Amniotic stem cell (primary cell): ENCODE data around the gene TMCC2.
"Not testable (repeated sequence)": the region's sequence is repeated elsewhere in the genome, so short reads cannot be mapped to it uniquely, and the experiment has no call there.

ENCODE experiments used
- DNase-seq: peaks from one replicate; lab custom pipeline; 2025; lab: John Stamatoyannopoulos, UW

The TMCC2 gene

DNA sequence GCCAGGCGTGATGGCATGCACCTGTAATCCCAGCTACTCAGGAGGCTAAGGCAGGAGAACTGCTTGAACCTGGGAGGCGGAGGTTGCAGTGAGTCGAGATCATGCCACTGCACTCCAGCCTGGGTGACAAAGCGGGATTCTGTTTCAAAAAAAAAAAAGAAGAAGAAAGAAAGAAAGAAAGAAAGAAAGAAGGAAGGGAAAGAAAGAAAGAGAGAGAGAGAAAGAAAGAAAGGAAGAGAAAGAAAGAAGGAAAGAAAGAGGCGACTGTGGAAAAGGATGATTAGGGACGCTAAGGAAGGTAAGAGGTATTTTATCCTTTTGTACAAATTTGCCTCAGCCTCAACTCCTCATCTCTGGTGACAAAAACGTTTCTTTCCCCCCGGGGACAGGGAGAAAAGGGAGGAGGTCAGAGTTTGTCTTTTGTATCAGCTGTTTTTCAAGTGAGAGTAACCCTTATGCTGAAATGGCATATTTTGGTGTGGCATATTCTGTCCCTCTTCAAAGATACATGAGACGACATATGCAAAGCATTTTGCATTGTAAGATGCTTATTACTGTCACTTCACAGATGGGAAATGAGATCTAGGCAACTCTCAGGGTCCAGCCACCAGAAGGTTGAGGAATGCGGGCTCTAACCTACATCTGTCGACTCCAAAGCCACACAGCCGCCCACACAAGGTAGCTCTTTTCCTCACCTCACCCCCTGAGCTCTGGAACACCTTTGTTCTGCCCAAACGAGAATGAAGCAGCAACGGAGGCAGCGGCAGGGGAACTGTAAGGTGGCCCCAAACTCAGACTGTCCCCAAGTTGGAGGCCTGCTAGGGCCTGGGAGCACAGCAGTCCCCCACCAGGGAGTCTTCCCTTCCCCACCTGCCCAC is 55.8 kb downstream of the TMCC2 start:
- no peak for DNase-seq

DNA sequence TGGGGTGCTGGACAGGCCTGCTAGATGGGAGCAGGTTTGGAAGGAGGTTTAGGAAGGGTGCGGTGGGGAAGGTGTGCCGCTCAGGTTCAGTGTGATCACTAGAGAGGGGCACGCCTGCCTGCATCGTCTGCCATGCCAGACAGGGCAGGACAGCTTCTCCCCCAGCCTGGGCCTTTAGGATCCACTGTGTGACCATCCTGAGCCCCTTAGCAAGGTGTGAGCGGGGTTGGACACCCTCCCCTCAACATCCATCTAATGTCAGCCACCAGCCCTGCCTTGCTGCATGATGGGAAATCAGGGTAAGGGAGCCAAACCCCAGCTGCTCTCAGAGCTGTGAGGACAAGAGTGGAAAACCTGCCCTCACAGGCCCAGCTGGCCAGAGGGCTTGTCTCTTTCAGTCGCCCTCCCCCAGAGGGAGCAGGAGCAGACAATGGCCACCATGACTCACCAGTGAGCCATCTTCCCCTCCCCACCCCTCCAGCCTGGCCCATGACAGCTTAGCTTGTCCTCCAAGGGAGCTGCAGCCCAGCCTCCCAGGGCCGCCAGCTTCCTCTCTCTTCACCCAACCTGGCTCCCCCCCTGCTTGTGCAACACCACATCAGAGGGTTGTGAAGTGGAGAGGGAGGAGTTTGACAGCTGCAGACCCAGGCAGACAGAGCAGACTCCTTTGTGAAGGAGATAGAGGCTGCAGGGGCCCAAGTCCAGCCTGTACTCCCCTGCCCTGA is 56.8 kb downstream of the TMCC2 start:
- peak; percentile 77 for DNase-seq

DNA sequence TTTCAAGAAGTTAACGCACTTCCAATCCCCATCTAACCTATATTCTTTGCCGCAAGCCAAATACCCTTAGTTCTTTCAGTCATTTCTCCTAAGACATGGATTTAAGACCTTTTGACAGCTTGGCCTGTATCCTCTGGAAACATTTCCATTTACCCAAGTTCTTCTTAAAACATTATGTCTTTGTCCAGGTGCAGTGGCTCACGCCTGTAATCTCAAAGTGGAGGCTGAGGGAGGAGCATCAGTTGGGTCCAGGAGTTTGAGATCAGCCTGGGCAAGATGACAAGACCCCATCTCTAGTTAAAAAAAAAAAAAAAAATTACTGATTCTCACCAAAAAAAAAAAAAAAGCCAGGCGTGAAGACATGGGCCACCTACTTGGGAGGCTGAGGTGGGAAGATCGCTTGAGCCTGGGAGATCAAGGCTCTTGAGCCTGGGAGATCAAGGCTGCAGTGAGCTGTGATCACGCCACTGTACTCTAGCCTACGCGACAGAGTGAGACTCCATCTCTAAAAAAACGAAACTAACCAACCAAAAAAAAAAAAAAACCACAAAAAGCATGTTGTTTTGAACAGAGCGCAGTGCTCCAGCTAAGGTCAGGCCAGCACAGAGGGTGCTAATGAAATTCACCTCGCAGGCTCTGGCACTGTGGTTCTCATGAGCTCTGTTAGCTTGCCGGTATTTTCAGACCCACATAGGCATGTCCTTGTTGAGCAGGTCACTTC is 57.8 kb downstream of the TMCC2 start:
- DNase-seq = no peak

DNA sequence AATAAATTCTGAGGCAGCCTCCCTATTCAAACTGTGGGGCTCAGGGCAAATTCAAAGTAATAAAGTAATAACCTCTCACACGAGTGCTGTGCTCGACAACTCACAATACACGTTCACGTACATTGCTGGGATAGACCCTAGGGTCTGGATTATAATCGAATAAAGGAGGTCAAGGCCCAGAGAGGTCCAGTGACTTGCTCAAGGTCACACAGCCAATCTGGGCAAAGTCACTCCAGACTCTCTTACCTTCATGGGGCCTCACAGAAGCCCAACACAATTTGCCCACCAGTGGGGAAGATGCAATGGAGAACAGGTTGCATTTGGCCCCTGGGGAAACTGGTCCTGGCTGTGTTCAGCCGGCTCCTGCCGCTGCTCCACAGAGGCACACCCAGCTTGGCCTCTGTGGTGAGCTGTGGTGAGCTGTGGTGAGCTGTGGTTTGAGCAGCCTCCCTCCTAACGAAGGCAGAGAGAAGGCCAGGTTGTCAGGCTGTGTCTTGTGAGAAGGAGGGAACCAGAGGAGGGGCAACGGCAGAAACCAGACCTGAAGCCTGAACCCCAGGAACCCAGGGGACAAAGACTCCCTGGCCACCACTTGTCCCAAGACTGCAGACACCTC is 58.7 kb downstream of the TMCC2 start:
- DNase-seq = no peak

DNA sequence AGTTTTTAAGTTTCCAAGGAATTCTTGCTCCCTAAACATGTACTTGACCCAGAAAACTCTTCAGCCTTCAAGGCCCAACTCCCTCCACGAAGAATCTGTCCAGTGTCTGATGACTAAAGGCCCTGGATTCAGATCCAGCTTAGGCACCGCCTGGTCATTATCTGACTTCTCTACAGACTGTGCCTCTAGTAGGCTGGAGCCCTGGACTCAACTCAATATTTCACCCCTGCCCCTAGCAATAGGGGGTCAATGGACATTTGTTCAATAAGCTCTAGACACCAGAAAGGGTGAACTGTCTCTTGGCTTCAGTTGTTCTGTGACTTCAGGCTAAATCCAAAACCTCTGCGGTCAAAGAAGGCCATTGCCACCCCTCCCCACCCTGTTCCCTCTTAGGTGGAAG is 59.3 kb downstream of the TMCC2 start:
- no peak for DNase-seq

DNA sequence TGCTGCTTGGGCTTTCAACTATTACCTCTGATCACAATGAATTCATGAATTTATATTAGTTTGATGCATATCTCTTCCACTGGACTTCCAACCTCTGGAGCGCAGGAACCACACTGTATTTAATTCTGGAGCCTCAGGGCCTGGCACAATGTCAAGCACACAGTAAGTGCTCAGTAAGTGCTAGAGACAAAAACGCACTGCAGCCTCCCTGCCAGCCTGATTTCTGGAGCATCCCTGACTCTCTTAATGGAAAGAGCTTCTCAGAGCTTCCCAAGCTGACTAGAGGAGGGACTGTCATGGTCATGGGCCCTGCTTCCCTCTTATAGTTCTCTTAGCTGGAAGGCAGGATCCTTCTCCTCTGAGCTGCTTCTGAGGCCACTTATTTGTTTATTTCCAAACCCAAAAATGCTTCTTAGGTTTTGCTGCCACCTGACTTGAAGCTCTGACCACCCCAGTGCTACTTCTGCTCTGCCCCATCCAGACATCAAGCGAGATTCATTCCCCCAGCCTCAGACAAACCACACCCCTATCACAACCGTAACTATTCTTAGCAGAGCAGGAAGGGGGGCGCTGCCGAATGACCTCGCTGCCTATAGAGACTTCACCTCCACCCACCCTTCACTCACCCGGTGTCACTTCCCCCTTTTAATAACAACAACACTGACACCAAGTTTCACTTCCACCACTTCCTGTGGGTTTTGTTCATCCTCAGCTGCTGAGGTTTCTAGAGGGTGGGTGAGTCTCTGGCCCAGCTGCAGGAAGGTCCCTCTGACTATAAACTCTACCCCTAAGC is 60.2 kb downstream of the TMCC2 start:
- no peak for DNase-seq

DNA sequence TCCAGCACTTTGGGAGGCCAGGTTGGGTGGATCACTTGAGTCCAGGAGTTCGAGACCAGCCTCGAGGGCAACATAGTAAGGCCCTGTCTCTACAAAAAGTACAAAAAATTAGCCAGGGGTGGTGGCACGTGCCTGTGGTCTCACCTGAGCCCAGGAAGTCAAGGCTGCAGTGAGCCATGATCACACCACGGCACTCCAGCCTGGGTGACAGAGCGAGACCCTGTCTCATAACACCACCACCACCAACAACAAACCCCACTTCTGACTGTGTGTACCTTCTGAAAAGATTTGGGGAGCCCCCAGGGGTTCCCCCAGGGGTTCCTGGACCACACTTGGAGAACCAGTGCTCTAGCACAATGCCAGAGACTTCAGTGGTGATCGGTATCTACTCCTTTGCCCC is 63.9 kb downstream of the TMCC2 start:
- DNase-seq = no peak

DNA sequence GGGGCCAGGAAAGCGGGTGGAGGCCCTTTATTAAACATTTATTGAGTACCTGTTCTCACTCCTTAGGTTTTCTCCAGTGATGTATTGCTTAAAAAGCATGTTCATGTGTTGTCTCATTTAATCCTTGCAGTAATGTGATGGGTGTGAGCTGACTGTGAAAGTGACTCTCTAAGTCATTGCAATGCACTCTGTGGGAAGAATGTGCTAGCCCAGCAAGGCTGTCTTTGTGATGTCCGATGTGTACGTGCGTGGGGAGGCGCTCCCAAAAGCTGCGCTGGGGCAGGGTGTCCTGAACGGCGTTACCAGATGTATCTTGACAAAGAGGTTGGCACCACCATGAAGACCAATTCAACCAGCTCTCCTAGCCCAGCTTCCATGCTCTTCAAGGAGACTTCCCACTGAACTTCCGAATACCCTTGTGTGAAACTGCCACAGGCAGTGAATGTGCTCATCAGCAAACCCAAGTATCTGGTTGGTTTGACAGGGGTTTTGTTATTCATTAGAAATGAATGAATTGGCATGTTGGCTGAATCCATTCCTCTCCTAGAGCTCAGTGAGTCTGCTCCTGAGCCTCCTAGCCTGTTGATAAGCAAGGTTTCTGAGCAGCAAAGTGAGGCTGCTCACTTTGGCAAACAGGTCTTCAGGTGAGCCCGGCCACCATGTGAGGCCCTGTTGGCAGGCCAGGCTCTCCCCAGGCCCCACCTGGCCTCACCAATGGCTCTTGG is 65.8 kb downstream of the TMCC2 start:
- DNase-seq = no peak

DNA sequence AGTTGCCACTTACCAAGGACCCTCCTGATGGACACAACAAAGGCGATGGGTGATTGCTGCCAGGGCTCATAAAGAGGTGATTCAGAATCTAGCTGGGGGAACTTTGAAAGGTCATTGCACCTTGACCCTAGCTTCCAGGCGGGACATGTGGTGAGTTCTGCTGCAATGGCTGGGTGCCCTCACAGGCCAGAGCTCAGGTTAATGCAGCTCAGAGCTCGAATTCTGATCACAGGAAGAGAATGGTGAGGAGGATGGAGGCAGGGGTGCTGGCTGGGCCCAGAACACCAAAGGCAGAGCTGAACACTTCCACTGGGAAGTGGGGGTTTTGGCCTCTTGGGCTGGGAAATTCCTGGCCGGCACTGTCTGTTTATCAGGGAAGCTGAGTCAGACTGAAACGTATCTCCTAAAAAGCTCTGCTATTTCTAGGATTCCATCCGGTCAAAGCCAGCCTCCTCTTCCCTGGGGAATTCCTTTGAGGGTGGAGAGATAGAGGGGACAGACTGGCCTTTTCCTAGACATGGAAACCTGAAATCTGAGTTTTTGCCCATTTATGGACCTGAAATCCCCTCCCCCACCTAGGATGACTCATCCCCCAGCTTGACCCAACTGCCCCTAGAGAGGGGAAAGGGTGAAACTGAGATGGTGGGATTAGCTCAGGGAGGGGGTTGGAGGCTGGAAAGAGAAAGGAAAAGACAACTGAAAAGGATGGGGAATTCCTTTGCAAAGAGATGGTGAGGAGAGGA is 66.6 kb downstream of the TMCC2 start:
- peak; percentile 91 for DNase-seq

DNA sequence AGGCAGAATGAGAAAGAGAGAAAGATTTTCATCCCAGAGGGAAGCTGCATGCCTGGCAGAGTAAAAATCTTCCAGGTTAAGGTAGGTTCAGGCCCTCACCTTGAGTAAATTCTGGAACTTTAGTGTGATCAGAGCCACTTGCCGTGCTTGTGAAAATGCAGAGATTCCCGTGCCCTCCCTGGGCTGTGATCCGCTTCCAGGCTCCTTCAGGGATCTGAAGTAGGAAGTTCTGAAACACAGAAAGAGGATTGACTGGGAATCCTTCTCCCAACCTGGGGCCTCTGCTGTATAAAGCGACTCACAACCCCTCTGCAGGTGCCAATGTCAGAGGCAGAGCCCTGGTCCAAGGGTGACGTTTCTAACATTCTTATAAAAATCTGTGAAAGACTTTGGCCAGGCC is 67.2 kb downstream of the TMCC2 start:
- no peak for DNase-seq

DNA sequence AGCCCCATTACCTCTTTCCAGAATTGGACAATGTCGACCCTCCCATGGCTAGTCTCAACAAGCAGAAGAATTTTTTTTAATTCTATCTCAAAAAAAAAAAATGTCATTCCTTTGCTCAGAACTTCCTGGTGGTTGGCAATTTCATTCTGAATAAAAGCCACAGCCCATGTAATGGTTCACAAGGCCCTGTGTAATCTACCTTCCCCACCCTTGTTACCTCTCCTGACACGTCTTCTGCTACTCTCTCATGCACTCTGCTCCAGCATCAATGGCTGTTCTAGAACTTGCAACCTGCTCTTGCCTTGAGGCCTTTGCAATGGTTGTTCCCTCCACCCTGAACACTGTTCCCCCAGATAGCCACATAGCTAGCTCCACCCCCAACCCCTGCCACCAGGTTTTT is 68.4 kb downstream of the TMCC2 start:
- no peak for DNase-seq

DNA sequence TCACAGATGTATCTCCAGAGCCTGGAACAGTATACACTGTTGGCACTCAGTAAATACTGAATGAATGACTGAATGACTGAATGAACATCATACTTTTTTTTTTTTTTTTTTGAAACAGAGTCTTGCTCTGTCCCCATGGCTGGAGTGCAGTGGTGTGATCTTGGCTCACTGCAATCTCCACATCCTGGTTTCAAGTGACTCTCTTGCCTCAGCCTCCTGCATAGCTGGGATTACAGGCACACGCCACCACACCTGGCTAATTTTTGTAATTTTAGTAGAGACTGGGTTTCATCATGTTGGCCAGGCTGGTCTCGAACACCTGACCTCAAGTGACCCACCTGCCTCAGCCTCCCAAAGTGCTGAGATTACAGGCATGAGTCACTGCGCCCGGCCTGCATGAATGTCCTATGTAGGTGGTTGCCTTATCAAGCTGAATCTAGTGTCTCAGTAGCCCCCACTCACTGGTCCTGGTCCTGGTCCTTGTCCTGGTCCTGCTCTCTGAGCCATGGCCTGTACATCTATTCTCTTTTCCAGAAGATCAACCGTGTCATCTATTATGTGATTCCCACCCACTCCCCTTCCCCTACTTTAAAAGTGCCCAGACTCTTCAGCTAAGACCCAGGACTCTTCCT is 69.9 kb downstream of the TMCC2 start:
- DNase-seq = not testable (repeated sequence)

DNA sequence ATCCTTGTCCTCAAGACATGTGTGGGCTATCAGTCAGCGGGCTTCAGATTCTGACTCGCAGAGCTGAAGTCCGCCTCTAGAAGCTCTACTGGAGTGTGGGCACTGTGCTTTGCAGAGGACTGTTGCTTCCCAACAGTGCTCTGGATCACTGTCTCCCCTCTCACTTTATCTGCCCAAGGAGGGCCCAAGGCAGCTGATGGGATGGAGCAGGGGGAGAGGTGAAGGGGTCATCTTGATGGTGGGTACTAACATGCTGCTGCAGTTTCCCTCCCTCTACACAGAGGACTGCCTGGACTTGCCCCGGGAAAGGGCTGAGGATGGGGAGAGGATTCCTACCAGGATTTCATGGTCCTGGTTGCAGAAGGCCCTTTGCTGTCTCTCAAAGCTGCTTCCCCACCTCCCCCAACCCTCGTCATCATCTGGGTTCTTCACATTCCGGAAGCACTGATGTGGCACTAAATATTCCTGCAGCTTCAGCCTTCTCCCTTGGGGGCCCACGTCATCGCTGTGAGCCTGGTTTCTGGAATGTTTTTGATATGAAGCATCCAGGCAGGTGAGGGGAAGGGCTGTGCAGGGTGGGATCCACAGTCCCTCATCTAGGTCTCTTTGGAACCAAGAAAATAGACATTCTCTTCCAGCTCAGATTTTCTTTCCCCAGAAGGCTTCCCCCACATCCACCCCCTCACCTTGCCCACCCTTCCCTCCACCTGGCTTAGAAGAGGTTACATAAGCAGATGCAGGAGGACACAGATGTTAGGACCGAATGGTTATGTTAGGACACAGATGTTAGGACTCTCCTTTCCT is 70.6 kb downstream of the TMCC2 start:
- peak; percentile 93 for DNase-seq

DNA sequence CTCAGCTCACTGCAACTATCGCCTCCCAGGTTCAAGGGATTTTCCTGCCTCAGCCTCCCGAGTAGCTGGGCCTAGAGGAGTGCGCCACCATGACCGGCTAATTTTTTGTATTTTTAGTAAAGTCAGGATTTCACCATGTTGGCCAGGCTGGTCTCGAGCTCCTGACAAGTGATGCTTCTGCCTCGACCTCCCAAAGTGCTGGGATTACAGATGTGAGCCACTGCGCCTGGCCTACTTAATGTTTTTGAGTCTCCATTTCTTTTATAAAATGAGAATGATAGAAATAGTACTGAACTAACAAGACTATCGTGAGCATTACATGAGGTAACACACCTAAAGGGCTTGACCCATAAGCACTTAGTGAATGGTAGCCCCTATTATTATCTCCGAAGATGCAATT is 72.4 kb downstream of the TMCC2 start:
- DNase-seq = no peak

DNA sequence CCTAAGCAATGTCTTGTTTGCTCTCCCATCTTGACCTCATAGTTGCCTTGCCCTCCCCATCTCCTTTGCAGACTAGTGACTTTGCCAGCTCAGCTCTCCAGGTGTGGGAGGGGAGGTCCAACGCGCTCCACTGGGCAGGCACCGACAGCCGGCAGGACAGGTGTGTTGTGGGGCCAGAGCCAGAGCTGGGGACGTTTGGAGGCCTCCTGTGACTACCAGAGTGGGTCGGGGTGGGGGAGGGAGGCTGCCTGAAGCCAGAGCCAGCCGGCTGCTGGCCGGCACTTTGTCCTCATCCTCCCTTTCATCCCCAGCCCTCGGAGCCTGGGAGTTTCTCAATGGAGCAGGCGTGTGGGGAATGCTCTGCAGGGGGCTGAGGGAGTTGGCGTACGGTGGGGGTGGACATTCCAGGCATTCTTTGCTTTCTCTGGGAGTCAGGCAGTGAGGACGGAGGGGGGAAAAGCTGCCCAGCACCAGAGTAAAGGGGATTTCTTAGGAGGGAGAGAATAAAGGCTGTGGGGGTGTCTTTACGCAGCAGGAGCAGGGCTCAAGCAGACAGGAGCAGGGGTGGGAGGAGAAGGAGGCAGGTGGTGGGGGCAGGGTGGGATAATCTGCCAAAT is 73.6 kb downstream of the TMCC2 start:
- DNase-seq = peak; percentile 61

DNA sequence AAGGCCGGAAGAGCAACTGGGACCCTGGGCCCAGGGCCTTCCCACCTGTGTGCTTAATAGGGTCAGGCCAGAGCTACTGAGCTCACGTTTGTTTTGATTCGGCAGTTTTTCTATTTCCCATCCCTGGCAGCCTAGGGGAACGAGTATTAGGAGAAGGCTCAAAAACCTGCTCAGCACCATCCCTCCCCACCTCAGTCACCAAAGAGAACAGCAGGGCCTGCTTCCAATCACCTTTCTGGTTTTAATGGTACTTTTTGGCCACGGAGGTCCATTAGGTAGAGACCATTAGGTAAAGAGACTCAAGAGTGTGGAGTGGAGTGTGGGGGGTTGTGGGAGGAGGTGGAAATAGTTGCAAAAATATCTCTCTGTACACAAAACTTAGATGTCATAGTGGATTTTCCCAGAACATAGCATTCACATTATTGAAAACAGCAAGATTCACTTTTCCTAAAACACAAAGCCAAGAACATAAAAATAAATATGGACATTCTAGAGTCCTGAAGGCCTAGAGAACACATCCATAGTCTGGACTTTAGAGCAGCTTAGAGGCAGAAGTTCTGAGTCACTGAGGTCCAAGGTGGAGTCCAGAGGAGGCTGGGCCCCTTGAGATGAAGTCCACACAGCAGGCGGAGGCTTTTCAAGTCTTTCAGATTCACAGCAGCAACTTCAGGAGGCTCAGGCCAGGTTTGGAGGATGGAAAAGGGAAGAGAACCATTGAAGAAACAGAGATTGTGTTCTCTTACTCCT is 74.3 kb downstream of the TMCC2 start:
- no peak for DNase-seq

DNA sequence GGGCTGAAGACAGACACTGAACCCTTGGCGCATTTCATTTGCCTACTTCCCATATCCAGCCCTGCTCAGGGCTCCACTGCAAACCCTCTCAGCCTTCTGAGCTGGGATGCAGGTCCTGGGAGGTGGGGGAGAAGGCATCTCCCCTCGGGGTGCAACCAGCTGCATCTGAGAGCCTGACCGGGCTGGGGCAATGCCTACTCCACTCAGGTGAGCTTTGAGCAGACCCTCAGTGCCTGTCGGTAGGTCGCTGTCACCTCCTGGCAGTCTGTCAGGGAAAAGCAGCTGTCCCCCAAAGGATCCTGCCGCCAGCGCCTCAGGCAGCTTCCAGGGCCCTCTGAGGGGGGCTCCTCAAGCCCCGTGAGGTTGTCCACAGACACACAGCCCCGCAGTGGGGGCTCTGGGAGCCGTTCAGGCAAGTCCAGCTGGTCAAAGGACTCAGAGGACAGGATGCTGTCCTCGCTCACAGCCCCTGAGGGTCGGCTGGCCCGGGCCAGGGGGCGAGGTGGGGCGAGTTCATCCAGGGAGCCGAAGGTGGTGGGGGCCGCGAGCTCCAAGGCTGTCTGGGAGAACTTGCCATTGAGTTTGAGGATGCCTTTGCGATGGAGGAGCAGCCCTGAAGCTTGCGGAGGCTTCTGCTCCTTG is 75.6 kb downstream of the TMCC2 start:
- DNase-seq = no peak
